ENCODE data around the gene MYH10.
A peak's percentile ranks its signal among the peaks of the same experiment; 100 is the strongest.

MYH10 gene

DNA sequence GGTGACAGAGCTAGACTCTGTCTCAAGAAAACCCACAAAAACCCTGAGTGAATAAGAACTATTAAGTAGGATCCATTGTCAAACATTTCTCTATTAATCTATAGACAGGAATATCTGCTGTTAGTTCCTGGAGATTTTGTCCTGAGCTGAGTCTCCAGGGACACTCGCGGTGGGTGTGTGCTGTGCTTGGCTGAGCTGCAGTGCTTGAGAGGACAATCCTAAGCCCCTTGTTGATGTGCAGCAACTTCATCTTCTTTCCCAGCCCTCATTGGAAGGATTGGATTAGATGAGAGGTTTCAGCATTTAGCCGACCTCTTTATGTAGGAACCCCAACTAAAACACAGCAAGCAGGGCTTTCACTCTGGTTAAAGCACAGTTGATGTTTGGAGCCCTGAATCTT, 161.5 kb downstream of the MYH10 start:
- DNase-seq: no peak

DNA sequence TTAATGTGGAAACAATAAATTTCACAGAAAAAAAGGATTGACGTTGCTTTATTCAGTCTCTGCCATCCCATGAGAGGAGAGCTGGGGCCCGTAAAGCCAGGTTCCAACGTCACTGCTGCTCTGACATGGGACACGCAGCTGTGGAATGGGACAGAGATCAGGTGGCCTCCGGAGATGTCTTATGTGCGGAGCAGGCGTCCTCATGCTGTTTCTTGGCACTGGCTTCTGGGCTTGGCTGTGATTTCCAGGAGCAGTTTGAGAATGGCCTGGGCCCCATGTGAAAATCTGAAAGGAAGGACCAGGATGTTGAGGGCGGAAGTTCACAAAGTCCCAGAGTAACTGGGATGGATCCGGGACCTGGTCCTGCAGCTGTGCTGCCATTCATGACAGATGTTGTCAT, 162.4 kb downstream of the MYH10 start:
- DNase-seq: no peak

DNA sequence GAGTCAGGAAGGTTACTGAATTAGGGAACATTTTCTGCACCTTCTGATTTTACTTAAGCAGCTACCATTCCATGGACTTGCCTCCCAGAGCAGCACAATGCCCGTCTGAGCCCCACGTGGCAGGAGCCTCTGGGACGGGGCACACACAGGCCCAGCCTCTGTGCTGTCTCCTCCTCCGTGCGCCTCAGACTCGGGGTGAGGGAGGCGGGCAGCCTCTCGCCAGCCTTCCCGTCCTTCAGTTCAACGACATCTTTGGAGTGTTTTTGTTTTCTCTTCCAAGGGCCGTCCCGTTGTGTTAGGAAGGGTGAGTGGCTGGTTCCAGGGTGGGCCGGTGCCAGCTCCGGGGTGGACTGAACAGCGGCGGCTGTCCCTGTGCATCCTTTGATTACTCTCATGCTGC, 163.0 kb downstream of the MYH10 start:
- no peak for DNase-seq

DNA sequence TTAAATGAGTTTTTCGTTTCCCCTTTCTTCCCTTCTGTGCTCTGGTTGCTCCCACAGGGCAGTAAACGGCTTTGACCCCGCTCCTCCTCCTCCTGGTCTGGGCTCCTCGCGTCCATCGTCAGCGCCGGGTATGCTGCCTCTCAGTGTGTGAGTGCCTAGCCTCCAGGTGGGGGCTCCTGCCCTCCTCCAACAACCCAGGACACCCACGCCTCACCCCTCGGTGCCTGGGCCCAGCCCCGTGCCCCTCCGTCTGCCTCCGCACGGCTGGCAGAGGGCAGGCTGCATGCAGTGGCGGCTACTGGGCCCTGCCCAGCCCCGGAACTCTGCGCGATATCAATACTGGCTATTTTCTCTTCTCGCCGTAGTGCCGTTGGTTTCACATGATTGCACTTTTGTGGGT, 163.7 kb downstream of the MYH10 start:
- DNase-seq: no peak

DNA sequence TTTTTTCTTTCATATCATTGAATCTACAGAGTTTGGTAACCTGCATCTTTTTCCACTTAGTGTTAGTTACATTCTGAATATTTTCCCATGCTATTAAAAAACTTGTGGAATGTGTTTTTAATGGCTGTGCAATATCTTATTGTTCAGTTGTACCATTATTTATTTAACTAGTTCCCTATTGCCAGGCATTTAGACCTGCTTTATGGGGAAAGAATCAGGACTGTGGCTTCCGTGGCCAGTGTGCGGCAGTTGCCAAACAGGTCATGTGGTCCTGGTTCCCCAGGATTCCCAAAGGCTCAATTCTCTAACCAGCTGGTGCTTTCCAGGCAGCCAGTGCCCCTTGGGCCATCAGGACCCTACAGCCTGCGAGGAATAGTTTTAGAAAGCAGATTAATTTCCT, 164.1 kb downstream of the MYH10 start:
- no peak for DNase-seq

DNA sequence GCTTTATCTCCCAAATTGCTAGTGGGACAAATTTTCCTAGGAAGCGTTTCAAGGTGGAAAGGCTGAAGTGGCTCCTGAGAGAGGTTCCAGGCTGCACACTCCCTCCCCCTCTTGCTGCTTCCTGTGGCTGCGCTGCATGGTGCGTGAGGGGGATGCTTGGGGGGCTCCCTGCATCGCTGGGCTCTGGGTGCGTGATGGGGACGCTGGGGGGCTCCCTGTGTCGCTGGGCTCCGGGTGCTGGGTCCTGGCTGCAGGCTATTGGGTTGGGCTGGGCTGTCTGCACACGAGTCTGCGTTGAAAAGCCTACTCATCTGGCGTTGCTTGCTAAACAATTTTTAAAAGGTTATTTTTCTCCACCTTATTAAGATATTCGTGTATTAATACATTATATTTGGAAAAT, 164.8 kb downstream of the MYH10 start:
- no peak for DNase-seq

DNA sequence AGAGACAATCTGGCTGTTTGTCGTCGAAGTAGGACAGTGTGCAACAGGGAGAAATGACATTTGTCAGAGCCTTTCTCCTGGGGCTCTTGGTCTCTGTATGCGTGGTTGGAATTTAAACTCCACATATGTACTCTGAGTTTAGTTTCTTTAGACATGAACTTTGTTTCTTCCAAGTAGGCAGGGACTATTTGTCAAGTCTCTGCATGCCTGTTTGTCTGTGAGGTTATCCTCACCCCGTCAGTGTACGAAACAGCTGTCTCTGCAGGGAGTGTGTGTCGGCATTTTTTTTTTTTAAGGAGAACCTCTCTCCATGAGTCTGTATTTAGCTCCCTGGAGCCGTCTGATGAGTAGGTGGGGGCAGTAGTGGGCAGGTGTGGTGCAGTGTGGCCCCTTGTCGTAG, 165.2 kb downstream of the MYH10 start:
- DNase-seq: no peak

DNA sequence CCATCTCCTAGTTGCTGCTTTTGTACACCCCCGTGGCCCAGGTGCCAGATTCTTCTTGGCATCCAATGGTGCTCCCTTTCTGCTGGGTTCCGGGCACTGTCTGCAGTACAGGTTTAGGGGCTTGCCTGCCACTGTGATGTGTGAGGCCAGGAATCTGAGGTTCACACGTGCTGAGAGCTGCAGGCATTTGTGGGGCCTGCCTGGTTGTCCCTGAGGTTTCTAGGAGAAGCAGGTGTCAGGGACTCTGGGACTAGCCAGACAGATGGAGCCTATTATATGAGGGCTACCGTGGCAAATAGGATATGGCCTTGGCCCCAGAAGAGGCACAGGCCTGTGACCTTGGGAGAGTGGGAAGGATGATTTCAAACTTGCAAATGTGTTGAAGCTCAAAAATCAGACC, 165.6 kb downstream of the MYH10 start:
- DNase-seq: no peak

DNA sequence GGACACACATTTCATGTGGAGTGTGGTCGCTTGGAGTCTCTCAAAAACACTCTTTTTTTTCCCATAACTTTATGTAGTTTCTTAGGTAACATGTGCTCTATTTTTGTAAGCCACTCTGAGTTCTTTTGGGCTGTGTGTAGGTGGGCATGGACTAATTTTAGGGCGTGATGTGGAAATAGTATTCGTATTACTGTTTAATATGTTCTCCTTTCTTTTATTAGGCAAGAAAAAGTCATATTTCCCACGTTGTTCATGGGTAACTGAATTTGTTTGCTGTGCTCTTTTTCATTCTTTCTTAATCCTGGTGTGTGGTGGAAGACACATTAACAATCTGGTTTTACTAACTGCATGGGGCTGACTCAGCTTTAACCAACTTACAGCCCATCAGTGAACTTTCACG, 167.4 kb downstream of the MYH10 start:
- no peak for DNase-seq

DNA sequence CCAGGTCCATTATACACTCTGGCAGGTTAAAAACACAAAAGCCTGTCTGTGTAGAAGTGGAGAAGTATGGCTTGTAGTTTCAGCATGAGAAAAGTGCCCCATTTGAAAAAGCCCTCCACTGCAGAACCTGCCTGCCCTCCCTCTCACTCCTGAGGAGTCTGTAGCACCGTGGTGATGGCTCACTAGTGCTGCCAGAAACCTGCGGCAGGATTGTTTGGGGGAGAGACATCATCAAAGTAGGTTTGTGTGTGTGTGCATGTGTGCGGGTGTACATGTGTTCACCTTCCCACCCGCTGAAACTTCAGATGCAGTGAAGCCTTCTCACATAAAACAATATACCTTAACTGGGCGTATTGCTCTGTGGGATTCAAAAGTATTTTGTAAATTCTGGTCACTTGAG, 168.0 kb downstream of the MYH10 start:
- DNase-seq: no peak

DNA sequence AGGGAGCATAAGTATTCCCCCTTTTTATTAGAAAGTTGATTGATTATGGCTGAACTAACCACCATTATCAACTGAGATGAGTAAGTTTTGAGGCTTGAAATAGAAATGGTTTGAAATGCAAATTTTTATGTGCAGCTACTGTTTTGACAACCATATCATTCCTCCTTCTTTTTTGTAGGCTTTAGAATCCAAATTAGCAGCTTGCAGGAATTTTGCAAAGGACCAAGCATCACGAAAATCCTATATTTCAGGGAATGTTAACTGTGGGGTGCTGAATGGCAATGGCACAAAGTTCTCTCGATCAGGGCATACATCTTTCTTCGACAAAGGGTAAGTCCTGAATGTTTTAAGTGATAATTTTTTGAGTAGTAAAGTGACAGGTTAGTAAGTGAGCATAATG, 170.7 kb downstream of the MYH10 start:
- no peak for DNase-seq

DNA sequence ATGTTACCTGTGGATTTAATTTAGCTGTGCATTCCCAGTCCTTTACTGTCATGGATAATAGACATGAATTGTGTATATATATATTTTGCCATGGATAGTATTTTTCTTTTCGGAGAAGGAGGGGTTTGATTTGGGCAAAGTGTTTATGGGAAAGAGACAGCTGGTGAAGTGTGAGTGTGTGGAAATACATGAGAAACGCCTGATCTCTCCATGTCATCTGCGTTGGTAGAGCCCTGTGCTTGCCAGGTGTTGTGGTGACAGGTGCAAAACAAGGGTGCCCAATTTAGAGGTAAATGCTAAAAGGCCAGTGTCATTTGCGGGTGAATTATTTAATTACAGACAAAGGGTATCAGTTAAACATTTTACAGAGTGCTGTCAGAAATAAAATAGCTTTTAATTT, 171.4 kb downstream of the MYH10 start:
- peak; percentile 48 for DNase-seq

DNA sequence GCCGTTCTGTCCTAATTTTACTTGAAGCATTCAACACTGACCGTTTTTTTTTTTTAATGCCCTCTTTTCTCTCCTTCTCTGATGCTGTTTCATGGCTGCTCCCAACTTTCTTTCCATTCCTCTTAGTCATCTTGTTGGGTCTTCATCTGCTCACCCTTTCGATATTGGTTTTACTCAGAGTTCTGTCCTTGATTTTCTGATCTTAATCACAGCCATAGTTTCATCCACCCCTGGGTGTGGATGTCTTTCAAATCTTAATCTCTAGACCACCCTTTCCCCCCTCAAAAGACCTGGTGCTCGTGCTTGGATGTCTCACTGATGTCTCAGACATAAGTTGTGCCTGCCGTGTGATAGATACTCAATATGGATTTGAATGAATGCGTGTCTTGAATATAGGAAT, 172.4 kb downstream of the MYH10 start:
- no peak for DNase-seq

DNA sequence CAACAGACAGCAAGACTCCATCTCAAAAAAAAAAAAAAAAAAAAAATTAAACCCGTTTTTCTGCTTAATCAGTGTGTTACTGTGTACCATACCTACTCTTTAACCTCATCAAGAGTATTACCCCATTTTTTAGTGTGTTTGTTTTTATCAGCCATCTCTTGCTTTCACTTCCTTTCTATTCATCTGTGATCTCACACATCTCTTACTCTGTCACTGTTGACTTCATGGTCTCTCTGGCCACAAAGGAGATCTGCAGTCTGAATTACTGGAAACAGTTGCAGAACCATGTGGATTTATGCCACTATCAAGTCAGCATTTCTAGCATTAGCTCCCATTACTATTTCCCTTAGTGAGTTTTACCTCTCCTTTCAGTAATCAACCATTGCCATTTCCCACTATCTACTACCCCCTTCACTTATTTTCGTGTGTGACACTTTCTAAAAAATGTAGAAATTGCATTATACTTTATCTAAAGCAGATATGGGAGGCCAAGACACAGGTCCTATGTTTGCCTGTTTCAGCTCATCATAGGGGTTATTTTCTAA, 174.8 kb downstream of the MYH10 start:
- DNase-seq: no peak

DNA sequence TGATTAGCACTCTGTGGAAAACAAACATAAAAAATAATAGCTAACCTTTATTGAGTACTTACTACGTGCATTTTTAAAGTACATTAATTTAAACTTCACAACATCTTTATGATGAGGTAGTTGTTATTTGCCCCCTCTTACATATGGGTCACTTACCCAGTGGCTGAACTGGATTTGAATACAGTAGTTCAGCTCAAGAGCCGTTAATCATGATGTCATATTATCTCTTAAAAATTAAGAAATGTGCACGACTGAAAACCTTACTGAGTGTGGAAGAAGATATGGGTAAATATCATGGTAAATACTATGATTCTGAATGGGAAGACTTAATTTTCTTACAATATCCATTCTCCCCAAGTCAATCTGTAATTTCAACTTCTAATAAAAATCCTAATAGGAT, 177.2 kb downstream of the MYH10 start:
- DNase-seq: no peak

DNA sequence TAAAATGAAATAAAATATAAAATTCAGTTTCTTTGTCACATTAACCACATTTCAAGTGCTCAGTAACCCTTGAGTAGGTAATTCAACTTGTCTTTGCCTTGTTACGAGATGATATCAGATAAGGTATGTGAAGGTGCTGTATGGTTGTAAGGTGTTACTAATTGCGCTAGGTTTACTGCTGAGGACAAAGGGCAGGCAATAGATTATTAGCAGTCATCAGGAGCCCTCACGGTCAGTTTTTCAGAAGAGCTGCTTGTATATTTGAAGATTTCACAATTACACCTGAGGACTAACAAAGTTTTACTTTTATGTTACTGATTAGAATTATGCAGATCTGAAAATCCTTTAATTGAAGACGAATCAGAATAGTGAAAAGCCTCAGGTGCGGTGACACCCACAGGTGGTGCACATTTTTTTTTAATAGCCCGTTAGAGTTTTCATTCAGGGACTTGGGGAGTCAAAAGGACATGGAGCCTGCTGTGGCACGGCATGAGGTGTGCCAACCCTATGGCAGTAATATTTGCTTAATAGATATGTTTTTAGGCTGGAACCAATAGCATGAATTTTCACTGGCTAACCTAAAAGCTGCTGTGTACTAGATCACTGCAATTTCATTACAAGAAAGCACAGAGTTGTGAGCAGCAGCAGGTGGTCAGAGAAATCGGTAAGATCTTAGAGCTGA, 178.5 kb downstream of the MYH10 start:
- DNase-seq: no peak

DNA sequence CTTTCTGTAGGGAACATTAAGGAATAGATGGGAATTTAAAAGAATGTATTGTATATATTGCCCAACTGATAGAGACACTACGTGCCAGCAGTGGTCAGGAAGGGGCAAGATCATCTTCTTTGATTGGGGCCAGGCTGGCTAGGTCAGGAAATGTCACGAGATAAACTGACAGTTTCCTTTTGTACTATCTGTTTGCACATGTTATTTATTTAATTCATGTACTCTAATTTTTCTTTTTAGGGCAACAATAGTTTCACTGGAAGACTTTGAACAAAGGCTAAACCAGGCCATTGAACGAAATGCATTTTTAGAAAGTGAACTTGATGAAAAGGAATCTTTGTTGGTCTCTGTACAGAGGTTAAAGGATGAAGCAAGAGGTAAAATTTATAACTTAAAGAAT, 182.2 kb downstream of the MYH10 start:
- no peak for DNase-seq

DNA sequence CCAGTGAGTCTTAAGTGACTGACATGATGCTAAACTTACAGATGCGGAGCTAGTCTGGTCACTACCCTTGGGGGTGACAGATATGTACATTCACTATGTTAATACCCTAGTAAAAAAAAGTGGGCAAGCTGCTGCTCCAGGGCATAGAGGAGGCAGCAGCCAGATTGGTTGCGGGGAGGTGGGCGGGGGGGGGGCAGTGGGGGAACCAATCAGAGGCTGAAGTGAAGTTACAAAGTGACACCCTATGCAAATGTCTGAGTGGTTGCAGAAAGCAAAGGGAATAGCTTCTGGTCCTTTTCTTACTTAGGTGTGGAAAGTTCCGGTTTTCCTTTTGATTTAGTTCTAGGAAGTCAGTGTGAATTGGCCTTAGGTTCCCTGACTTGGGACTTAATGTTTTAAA, 182.7 kb downstream of the MYH10 start:
- no peak for DNase-seq

DNA sequence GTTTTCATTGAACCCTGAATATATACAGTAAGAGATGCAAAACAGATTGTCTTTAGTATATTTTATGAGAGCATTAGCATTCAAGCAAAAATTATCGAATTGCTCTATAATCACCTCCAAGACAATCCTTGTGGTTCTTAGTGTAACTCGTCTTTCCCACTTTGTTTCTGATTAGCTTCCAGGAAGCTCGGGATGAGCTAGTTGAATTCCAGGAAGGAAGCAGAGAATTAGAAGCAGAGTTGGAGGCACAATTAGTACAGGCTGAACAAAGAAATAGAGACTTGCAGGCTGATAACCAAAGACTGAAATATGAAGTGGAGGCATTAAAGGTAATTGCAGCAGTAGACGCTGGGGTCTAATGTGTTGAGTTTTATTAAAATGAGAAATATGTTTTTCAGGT, 185.0 kb downstream of the MYH10 start:
- DNase-seq: no peak

DNA sequence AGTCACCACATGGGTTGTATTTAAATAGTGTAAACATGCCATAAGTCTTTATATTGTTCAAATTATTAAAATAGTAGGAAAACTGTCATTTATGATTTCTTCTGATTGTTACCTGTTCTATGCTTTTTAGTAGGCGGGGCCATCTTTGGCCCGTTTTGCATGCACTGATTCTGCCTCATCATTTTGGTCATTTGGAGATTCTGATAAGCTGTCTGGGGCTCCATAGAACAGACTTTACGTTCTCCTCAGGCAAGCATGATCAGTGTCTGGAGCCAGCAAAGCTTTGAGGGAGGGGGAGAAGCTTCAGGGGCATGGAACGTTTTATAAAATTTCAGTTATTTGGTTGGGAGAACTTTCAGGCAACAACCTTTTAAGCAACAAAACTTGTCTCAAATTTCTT, 186.0 kb downstream of the MYH10 start:
- DNase-seq: no peak

DNA sequence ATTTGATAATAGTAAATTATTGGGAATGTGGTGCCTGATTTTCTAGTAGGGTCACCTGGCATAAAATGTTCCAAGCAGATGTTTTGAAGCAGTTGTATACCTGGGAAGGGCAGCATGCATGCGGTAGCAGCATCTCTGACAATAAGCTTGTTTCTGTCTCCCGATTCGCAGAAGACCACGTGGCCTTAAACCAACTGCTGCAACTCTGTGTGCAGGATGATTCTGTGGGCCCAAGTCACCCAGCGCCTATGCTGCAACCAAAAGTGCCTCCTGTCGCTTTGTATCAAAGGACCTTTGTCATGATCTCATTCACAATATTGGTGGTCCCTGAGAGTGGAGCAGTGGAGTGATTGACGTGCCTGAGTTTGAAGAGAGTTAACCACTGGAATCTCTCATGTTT, 186.8 kb downstream of the MYH10 start:
- no peak for DNase-seq

DNA sequence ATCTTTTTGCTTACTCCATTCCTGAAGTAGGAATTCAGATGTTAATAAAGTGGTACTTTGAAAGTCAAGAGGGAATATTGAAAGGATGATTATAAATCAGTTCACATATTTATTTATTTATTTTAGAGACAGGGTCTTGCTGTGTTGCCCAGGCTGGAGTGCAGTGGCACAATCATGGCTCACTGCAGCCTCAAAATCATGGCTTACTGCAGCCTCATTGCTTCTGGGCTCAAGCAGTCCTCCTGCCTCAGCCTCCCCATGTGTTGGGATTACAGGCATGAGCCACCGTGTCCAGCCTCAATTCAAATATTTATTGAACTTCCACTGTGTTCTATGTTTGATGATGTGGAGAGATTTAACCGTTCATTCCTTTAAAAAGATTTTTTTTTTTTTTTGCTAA, 188.2 kb downstream of the MYH10 start:
- DNase-seq: no peak

DNA sequence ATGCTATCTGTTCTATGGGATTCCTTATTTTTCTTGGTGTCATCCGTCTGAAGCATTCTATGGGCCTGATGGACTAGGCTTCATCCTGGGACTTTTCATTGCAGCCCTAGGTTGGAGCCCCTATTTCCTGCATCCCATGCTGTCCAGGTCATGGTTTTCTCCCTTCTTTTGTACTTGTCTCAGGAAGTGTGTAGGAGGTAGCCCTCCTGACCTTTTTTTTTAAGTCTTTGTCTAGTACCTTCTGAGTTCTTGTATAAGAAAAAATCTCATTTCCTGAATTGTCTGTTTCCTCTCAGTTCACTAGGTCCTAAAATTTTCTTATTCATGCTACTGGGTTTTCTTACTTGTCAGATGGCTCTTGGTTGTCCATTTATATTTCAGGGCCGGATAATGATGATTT, 188.8 kb downstream of the MYH10 start:
- DNase-seq: no peak

DNA sequence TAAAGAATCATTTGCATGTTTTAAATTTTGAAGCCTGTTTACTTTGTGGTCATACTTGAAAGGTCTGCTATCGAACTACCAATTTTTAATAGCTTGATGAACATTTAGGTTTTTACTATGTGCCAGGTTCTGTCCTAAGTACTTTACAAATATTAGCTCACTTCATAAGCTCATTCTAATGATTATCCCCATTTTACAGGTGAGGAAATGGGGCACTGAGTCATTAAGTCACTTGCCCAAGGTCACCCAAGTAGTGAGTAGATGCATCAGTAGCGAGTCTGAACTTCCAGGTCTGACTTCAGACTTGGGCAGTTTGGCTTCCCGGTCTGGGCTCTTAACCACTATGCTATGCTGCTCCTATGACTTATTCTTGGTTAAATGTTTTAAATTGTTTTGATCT, 190.8 kb downstream of the MYH10 start:
- no peak for DNase-seq

DNA sequence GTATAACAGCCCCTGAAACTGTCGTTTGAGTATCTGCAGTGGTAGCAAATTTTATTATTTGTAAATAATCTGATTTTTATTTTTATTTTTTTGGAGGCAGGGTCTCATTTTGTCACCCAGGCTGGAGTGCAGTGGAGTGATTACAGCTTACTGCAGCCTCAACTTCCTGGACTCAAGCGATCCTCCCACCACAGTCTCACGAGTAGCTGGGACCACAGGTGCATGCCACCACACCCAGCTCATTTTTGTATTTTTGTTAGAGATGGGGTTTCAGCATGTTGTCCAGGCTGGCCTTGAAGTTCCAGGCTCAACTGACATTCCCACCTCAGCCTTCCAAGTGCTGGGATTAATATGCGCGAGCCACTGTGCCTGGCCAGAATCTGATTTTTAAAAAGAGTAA, 192.1 kb downstream of the MYH10 start:
- no peak for DNase-seq

DNA sequence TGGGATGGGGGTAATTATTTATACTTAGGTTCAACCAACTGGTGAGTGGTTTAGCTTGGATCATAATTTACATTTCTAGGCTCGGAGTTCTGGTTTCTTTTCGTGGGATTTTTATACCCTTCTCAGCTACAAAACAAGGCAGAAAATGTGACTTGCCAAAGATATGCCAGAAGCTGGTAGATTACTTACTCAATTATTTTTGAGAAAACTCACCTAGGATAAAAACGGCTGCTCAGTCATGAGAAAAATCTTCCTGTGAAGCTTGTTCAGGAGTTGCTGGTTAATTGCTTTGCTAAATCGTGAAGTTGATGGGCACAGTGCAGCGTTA, 193.7 kb downstream of the MYH10 start:
- no peak for DNase-seq

Data from NCI-H187 treated with DMSO at 0.1 percent for 48 hours (cell line).